DMS153 (cell line): ENCODE measurements around the gene EPHA8.

Experiments
- DNase-seq: peaks from one replicate; lab custom pipeline; 2025; lab: John Stamatoyannopoulos, UW

EPHA8 gene

GRCh38 chr1:22536506-22536905, 26.8 kb upstream of the EPHA8 start:
- DNase-seq: no peak

- no peak for DNase-seq
Measured at GRCh38 chr1:22537441-22538139, 25.7 kb upstream of the EPHA8 start.

- DNase-seq: no peak
Measured at GRCh38 chr1:22539510-22540118, 23.7 kb upstream of the EPHA8 start.

GRCh38 chr1:22540337-22540736, 23.0 kb upstream of the EPHA8 start:
- no peak for DNase-seq

GRCh38 chr1:22542886-22543285, 20.4 kb upstream of the EPHA8 start:
- DNase-seq: no peak

GRCh38 chr1:22543679-22544078, 19.6 kb upstream of the EPHA8 start:
- no peak for DNase-seq

GRCh38 chr1:22544606-22545005, 18.7 kb upstream of the EPHA8 start:
- no peak for DNase-seq

GRCh38 chr1:22545141-22545540, 18.1 kb upstream of the EPHA8 start:
- DNase-seq: no peak

GRCh38 chr1:22547186-22547817, 16.0 kb upstream of the EPHA8 start:
- DNase-seq: no peak

GRCh38 chr1:22547818-22548462, 15.3 kb upstream of the EPHA8 start:
- no peak for DNase-seq

- DNase-seq: no peak
Measured at GRCh38 chr1:22550021-22550420, 13.3 kb upstream of the EPHA8 start.

GRCh38 chr1:22551591-22551990, 11.7 kb upstream of the EPHA8 start:
- no peak for DNase-seq

GRCh38 chr1:22552021-22552420, 11.3 kb upstream of the EPHA8 start:
- DNase-seq: no peak

GRCh38 chr1:22553104-22553880, 10.0 kb upstream of the EPHA8 start:
- no peak for DNase-seq

GRCh38 chr1:22553991-22554522, 9.2 kb upstream of the EPHA8 start:
- DNase-seq: no peak

GRCh38 chr1:22555371-22555656, 8.0 kb upstream of the EPHA8 start:
- DNase-seq: no peak

- DNase-seq: no peak
Measured at GRCh38 chr1:22556391-22557104, 6.7 kb upstream of the EPHA8 start.

- peak; percentile 66 for DNase-seq
Measured at GRCh38 chr1:22557341-22557950, 5.8 kb upstream of the EPHA8 start.

GRCh38 chr1:22563671-22564602, 648 bp downstream of the EPHA8 start:
- no peak for DNase-seq

GRCh38 chr1:22566161-22566560, 2.9 kb downstream of the EPHA8 start:
- no peak for DNase-seq
